IPS DF 4.7 (cell line): Measurements from ENCODE around the gene GRAMD4.

Source experiments
- DNase-seq: peaks from one replicate; pipeline ENCODE4 v3.0.0-alpha.2; 2013; ENCODE audit warnings: low spot score; ENCODE audit errors: extremely low read depth

GRAMD4 gene

DNA sequence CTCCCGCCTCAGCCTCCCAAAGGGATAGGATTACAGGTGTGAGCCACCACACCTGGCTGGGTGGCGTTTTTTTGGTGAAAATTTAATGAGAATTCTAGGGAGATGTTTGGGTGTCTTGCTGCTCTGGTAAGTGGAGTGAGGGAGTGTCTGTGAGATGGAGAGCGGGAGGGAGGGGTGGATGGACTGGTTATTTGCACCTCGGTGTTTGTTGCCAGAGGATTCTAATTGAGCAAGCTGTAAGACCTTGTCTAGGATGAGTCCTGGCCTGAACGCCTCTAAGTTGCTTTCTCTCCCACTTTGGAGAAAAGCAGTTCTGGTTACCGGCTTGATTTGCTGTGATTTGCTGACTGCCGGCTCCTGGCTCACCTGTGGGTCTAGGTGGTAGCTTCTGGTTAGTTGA lies 22.0 kb upstream of the GRAMD4 start:
- no peak for DNase-seq

DNA sequence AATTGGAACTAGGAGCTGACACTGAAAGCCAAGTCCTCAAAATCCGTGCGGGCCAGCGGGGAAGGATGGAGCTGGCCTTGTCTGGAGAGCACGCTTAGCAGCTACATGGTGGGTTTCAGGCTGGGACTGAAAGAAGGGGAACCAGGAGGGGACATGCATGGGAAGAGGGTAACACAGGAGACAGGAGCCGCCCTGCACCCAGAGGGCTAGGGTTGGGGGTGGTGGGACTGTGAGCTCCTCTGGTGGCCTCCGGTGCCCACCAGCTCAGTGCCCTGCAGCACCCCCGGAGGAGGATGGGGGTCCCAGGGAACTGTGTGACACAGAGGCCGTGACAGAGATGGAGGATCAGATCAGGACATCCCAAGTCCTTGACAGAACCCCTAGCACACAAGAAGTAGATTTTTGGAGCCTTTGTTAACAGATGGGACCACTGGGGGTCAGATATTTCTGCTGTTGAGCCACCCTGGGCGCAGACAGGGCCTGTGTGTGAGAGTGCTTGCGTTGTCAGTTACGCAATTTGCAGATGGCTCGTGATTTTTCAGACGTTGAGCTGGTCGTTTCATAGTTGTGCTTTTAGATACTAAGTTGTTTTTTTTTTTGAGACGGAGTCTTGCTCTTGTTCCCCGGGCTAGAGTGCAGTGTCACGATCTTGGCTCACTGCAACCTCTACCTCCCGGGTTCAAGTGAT lies 21.3 kb upstream of the GRAMD4 start:
- no peak for DNase-seq

DNA sequence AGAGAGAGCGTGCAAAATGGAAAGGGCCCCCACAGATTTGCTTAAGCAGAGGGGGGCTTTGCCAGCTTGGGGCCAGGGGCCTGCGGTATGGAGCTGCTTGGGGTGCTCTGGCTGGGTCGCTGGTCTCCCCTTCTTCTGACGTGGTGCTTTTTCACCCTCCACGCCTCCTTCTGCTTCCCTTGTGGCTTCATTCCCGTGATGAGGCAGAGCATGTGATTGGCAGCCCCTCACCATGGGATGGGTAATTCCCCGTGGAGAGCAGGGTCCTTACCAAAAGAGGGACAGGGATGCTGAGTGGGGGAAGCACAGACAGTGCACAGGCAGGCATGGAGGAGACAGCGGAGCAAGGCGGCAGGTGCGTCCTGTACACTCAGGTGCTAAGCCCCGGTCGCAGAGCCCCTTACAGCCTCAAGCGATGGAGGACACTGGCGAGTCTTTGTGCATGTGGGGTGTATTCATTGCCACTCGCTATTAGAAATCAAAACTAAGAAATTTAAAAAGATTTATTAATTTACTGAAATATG lies 19.9 kb upstream of the GRAMD4 start:
- no peak for DNase-seq

DNA sequence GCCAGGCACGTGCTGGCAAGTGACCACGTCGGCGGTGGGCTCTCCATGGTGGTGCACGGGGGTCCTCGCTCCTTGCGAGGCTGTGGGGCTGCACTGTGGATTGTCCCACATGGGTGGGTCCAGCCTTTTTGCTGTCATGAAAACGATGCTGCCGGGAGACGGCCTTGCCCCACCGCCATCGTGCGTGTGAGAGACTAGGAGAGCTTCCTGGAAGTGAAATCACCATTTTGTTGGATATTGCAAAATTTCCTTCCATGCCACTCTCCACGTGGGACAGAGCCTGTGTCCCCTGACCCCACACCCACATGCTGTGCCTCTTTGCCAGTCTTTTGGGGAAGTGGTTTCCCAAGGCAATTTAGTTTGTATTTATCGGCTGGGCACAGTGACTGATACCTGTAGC lies 18.2 kb upstream of the GRAMD4 start:
- DNase-seq: no peak

DNA sequence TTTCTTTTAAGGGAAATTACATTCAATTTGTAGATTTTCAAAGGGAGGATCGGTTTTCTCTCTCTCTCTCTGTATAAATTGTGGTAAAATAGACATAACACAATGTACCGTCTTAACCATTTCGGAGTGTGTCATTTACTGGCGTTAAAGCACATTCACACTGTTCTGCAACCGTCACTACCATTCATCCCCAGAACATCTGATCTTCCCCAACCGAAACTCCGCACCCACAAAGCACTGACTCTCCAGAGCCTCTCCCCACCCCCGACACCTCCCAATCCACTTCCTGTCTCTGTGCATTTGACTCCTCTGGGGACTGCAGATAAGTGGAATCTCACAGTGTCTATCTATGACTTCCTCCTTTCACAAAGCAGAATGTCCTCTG lies 15.9 kb upstream of the GRAMD4 start:
- no peak for DNase-seq

DNA sequence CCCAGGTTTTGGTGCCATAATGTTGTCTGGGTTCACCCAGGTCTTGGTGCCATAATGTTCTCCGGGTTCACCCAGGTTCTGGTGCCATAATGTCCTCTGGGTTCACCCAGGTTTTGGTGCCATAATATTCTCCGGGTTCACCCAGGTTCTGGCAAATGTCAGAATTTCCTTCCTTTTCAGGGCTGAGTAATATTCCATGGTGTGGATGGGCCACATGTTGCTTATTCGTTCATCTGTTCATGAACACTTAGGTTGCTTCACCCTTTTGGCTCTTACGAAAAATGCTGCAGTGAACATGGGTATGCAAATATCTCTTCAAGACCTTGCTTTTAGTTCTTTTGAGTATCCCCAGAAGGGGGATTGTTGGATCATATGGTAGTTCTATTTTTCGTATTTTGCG lies 15.1 kb upstream of the GRAMD4 start:
- DNase-seq: no peak

DNA sequence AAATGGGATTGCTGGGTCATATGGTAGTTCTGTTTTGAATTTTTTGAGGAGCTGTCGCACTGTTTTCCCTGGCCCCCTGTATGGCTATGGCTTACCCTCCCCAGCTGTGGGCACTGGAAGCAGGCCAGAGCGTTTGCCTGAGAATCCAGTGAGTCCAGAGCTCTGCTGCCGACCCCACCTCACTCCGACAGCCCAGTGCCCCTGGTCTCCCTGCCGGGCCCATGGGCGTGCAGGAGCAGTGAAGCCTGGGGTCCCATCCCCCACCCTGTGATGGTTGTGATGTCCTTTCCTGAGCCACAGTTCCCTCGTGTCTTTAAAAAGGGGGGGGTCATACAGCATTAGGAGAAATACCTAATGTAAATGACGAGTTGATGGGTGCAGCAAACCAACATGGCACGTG lies 13.3 kb upstream of the GRAMD4 start:
- DNase-seq: no peak

DNA sequence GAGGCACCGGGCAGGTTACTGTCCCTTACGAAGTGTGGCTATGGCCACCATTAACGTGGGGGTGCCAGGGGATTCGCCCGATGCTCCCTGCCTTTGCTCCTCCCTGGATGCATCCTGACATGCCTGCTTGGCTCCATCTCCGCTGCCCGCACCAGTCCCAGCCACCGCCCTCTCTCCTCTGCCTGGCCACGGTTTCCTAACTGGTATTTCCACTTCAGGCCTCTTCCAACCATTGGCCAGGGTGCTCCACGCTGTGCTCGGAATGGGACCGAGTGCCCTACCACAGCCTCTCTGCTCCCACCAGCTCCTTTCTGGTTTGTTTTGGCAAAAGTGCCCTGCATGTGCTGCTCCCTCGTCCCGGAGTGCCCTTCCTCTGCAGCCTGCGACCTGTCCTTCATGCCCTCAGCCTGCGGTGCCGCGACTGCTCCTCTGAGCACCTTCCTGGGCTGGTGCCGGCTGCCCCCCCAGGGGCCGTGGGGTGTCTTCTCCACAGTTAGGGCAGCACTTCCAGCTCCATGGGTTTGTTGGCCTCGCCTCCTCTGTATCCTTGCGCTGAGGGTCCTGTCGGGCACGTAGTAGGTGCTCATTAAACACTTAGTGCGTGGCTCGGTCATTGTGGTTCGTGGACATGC lies 12.6 kb upstream of the GRAMD4 start:
- no peak for DNase-seq

DNA sequence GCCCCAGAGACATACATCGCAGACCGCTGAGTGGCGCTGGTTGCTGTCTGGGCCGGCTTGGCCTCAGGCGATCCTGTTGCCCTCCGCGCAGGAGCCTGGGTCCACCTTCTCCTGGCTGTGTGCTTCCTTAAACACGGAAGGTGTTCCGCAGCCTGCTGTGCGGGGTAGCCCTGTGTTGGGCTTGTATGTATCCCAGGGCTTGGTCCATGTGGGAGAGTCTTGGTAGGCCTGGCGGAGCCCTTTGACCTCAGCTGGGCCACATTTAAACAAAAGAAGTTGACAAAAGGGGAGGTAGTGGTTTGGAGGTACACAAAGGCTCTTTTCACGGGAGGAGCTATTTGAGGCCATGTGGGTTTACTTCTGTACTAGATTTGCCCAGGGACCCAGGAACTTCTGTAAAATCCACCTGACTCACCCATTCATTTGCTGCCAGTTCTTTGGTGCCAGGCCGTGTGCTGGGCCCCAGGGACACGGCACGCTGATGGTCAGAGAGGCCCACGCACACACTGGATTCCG lies 11.0 kb upstream of the GRAMD4 start:
- DNase-seq: no peak

DNA sequence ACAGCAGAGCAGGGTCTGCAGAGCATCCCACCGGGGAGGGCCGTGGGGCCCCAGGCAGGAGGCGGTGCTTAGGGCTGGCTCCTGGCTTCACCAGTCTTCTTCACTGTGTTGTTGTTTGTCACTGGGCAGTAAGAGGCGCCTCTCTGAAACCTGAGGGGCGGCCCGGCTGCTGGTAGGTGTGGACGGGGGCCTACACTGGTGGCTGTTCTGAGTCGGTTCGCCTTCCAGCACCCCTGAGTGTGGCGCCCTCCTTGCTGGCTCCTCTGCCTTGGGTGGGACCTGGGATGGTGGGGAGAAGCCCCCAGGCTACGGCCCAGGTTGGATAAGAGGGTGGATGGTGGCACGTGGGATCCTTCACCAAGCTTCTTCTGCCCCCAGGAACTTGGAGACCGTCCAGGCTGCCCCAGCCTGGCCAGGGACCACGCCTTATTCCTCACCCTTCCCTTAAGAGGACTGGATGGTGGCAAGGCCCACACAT lies 10.4 kb upstream of the GRAMD4 start:
- no peak for DNase-seq

DNA sequence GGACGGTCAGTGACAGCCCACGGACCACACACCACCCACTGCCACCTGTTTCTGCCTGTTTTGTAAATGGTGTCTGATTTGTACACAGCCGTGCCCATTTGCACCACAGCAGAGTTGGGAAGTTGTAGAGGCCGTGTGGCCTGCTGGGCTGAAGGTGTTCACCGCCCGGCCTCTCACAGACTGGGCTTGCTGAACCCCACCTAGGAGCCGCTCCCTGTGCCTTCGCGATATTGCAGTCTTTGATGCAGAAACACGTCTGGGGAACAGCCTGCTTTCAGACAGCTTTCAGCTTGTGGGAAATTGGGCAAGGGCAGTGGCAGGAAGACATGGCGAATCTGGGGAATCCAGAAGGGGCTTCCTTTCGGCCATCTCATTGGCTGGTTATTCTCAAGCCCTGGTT lies 9.8 kb upstream of the GRAMD4 start:
- DNase-seq: no peak

DNA sequence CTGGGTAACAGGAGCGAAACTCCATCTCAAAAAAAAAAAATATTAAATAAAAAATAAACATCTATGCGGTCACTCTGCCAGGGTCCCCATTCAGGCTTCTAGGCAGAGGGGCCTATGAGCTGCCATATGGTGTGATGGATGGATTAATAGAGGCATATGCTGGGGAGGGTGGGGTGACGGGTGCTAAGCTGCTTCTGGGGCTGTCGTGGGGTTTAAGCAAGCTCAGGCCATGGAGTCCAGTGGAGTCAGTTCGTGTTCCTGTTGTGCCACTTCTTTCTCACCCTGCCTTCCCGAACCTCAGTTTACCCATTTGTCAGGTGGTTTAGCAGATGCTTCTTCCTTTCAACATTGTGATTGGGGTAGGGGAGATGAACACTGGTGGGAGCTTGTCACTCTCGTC lies 9.0 kb upstream of the GRAMD4 start:
- no peak for DNase-seq

DNA sequence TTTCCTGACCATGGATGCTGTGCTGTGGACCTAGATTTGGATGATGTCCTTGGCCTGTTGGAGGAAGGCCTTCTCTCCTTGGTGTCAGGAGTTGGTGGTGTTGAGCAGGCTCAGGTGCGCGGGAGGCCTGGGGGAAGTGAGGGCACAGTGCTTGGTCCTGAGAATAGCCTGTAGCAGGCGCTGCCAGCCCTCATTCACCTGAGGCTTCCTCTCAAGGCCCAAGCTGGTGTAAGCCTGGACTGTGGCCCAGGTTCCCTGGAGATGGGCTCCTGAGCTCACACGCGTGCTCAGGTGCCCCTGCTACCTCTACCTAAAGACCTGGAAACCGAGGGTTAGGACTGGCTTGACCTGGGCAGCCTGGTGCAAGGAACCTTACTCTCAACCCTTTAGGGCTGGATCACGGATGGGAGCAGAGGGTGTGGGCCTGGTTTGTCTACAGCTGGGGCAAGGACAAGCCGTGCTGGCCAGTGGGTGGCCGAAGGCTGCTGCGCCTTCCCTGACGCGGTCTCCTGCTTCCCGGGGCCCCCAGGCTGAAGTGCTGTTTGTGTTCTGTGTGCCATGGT lies 7.8 kb upstream of the GRAMD4 start:
- no peak for DNase-seq

DNA sequence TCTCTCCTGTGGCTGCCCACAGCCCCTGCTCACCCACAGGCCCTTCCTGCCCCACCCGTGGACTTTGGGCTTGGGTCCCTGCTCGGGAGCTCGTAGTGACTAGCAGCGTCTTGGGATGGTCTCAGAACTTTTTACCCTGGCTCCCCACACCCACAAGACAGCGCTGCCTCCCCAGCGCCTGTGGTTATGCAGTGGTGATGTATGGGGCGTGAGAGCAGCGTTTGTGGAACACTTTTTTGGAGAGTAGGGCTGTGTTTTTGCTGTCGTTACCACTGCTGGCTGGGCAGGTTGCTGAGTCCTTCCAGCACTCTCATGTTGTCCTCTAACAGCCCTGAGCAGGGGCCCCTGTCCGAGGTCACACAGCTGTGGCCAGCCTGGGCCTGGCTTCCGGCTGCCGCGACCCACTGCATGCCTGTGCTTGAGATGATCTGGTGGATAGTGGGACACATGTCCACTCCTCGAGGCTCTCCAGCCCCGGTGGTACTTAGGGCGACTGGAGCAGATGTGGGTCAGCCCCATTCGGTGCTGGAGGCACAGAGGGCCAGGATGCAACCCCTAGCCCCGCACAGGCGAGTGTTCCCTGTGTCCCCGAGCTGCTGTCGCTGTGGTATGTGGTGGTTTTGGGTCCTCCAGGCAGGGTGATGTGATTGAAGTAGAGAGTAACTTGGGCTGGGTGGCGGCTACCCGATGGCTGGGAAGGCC lies 7.1 kb upstream of the GRAMD4 start:
- DNase-seq: no peak

DNA sequence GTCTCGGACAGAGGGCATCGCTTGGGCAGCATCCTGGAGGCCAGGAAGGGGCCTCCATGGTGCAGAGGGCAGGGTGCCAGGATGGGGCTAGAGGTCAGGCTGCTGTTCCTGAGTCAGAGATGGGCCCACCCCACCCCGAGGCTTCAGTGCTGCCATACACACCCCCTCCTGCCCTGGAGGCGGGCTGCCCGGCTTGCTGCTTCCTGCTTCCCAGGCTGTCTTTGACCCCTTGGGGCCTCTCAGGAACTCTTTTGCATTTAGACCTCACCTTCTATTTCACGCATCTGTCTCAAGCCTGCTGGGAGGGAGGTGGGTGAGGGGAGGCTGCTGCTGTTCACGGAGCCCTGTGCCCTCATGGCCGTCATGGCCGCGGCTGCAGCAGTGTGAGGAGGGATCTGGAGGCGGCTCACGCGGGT lies 6.6 kb upstream of the GRAMD4 start:
- DNase-seq: no peak

DNA sequence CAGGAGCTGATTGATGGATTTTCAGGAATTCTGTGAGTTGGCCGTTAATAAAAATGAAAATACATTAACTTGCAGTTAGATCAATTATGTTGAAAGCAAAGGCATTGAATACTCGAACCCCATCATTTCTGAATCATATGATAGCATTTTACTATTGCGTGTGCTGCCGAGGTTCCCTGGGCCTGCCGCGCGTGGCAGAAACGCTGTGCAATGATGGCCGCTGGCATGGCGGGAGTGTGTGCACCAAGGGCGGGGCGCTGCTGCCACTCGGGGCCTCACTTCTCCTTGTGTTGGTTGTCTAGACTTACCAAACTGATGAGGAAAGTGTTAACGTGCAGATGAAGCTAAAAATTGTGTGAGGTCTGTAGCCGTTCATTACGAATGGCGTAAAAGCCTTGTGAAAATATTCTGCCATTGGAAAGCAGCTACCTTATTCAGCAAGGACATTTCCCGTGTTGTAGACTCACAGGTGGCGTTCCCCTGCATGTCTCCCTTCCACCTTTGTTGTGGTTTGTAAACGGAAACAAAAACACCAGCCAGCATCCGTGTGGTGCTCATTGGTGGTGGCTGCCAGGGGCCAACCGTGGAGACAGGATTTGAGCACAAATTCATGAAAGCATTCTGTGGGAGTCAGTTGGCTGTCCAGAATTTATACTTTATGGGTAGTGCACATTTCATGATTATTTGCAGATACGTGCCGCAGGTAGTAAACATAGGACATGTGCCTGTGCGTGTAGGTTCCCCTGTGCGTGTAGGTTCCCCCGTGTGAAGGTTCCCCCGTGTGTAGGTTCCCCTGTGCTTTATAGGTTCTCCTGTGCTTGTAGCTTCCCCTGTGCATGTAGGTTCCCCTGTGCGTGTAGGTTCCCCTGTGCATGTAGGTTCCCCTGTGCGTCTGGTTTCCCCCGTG lies 5.9 kb upstream of the GRAMD4 start:
- DNase-seq: no peak

DNA sequence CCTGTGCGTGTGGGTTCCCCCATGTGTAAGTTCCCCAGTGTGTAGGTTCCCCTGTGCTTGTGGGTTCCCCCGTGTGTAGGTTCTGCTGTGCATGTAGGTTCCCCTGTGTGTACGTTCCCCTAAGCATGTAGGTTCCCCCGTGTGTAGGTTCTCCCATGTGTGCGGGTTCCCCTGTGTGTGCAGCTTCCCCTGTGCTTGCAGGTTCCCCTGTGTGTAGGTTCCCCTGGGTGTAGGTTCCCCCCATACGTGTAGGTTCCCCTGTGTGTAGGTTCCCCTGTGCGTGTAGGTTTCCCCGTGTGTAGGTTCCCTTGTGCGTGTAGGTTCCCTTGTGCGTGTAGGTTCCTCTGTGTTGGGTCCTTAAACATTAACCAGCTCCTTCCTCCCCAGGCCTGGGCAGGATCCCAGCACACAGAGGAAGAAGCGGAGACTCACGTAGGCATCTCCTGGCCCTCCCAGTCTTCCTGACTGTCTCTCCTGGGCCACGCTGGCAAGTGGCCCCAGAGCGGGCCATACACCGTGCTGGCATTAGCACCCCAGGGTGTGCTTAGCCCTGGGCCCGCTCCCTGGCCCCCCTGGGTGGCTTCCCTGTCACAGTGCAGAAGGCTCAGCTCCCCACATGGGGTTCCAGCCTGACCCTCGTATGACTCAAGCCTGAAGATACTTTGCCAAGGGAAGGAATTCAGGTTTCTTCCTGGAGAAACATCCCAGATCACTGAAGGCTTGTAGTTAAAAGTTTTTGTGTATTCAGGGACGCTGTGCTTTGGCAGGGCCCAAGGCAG lies 2.8 kb upstream of the GRAMD4 start:
- no peak for DNase-seq

DNA sequence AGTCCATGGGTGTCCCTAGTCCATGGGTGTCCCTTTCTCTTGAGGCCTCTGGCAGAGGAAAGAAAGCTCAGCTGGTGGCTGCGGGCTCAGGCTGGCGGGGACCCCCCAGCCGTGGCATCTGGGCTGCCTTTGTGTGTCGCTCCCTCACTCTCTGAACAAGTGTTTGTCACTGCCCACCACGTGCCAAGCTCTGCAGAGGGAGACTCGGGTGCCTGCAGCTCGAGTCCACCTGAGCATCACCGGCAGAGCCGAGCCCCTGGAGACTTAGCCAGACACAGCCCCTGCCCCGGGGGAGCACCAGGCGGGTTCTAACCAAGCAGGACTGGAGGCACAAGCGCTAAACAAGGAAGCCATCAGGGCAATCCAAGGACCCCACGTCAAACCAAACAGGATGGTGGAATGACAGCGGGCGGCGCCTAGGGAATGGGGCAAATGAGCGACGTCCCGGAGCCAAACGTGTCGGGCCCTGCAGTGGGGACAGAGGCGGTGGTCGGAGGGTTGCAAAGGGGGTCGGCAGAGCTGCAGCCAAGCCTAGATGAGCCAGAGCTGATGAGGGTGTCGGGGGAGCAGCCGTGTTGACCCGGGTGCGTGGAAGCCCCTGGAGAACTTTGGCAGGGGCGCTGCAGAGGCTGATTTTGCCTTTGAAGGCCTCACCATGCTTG lies 2.1 kb upstream of the GRAMD4 start:
- no peak for DNase-seq

DNA sequence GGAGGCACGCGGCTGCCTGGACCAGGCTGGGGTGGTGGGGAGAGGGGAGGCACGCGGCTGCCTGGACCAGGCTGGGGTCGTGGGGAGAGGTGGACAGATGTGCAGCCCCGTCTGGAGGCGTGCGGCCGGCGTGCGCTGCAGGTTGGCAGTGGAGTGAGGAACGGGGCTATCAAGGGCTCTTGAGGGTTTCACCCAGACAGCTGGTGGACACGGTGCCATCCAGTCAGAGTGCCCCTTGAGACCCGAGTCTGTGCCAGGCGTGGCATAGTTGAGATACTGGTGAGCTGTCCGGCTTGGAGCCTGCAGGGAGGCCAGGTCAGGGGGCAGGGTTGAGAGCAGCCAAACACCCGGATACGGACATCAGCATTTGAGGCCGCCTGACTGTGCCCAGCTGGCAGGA lies 1.5 kb upstream of the GRAMD4 start:
- no peak for DNase-seq
